Hematopoietic multipotent progenitor cell (in vitro differentiated cells): ENCODE data around the gene MPHOSPH10. TPM values are rescaled to one million over a fixed set of nuclear protein-coding genes. Genes with fewer than 3 reads are reported as not detected.
"Not testable (repeated sequence)": the region's sequence is repeated elsewhere in the genome, so short reads cannot be mapped to it uniquely, and the experiment has no call there.

ENCODE experiments used
- DNase-seq, 3 donors: peaks; one replicate each; pipeline ENCODE4 v3.0.0-alpha.2; 2011 to 2015; ENCODE audit warnings: low read depth in 2 of 3, low spot score in 2 of 3
- small RNA-seq: library from RNA; depleted of rRNA; stranded (forward); fragments of <200 nt; gene quantifications from one replicate; pipeline ENCODE3, GENCODE V24; 2012
- total RNA-seq: library from RNA; depleted of rRNA; stranded (reverse); fragments of >200 nt; gene quantifications from one replicate; pipeline ENCODE4 v1.2.3, GENCODE V29; 2012

The MPHOSPH10 gene
- total RNA-seq, 1 donor = 3.5 TPM

DNA sequence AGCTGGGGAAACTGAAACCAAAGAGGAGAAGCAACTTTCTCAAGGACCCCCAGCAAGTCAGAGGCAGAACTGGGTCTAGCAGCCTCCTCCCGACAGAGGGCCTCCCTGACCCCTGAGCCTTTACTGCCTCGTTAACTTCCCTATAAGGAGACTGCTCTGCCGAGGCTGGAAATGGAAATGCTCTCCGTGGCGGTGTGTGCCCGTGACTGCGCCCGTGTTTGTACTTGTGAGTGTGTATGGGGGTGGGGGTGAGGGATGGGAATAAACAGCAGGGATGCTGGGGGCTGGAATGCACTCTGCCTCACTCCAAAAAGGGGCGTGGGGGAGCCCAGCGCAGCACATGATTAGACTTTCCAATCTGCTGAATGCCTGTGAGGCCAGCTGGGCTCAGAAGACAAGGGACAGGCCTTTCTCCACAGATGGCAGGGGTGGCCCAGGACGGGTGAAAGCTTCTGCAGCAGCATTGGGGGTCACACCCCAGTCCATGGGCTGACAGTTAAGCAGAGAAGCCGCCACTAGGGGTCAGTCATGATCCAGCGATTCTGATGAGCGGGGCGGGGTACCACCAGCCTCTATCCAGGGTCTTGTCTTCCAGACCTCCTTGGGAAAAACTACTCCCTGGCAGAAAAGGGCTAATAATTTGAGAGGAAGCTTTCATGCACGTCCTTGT, 26.8 kb downstream of the MPHOSPH10 start:
- peak; percentile 23 to 75 (median 60) for DNase-seq

DNA sequence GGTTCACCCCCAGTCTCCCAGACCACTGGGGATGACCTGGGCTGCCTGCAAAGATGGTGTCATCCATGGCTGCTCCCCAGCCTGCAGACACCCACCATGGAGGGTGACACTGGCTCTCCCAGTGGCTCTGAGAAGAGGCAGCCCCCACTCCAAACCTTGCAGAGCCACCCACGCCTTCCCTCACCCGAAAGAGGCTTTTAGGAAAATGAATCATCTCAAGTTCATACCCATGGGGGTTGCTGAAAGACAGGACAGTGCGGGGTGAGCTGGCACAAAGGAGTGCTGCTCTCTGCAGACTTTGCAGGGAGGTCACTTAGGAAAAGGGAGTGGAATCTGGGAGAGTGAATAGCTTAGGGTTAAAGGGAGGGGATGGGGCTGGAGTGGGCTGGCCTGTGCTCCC, 36.4 kb downstream of the MPHOSPH10 start:
- no peak for DNase-seq

DNA sequence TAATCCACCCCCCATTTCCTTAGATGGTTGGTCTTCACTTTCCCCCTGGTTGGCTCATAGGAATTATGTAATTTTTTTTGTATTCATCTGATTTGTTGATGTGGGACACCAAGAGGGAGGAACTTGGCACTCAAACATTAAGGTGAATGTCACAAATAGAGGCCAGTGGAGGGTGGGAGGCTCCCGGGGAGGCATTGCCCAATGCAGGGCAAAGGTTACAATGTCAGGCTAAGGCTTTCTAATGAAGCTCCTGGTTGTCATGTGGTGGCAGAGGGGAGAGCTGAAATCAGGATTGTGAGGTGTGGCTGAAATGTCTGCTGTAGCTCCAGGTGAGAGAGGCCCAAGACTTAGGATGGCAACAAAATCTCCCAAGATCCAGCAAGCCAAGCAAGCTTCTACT, 42.7 kb downstream of the MPHOSPH10 start:
- no peak for DNase-seq

DNA sequence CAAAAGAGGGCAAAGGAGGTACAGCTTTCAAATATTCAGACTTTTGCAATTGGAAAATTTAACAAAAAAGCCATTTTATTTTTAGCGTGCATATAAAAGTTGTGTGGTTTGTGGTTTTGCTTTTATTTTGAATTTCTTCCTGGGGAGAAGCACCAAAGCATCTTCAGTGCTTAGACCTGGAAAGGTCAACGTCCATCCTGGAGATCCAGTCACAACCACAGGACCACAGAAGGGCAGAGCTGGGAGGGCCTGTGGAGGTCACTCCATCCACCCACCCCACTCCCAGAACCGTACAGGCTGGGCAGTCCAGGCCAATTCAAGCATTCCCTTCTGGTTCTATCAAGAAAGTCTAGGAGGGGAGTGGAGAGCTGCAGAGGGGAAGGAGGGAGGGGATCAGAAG, 43.8 kb downstream of the MPHOSPH10 start:
- DNase-seq = no peak

DNA sequence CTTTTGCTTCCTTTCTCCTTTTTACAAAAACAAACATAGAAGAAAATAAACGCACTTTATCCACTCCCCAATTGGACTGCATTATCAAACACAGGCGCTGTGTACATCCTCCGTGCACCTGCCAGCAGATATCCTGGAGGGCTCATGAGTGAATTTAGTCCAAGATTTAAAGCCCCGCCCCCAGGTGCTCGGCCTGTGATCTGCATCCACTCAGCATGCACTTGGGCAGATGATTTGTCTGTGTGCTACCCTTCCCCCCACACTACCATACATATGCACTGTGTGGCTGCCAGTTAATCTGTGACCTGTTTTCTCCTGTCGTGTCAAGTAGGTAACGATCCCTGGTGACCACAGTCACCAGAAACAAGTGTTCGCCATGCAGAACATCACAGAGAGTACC, 48.4 kb downstream of the MPHOSPH10 start:
- not testable (repeated sequence) for DNase-seq

DNA sequence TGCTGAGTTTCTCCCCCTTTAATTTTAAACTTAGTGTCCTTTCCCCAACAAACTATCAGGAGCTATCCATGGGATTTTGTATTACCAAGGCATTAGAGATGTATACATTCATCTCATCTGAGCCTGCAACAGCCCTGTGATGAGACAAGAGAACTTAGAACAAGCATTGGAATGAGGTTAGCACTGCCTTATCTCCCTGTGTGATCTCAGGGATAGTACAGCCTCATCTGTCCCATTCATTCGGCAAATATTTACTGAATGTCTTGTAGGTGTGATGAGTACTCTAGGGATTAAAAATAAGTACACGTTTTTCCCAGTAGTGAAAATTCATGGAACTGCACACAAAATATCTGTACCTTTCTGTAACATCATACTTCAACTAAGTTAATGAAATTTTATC, 50.9 kb downstream of the MPHOSPH10 start:
- DNase-seq = no peak

DNA sequence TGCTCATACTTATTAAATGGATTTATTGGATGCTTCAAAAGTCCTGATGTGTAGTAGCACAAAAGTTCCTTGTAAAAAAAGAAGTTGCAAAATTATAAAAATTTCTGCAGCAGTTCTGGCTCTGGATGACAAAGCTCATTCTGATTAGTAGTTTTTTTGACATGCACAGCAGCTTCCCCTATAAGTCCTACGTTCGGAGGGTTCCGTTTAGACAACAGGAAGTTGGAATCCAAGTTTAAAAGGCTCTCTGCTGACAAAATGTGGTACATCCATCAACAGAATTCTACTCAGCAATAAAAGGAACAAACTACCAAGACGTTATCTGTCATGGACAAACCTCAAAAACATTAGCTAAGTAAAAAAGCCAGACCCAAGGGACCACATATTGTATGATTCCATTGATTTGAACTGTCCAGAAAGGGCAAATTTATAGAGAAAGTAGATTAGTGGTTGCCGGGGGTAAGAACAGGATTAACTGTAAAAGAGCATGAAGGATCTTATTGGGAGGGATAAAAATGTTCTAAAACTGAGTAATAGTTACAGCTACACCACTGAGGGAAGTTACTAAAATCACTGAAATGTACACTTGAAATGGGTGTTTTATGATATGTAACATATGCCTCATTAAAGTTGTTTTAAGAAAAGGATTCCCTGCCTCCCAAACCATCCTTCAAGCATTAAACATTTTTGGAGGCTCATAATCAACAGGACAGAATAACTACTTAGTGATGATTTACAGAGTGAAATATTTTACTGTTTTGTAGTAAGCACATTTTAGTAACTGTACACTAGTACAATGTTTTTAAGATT, 53.1 kb downstream of the MPHOSPH10 start:
- peak in 1 of 3 donors; percentile 35 for DNase-seq

DNA sequence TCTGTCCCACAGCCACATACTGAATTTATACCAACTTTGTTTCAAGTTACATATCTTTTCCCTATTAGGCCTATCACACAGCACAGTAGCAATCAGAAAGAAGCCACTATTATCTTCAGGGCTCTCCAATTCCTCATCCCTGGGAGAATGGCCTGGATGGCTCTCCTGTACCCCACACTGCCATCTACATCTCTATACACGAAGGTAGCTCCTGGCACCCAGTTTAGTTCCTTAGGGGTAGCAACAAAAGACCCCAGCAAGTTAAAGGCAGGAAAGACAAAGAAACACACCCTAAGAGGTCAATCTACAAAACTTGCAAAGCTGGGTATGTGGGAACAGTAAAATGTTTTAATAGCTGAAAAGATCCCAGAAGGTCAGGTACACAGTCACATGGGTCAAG, 56.5 kb downstream of the MPHOSPH10 start:
- DNase-seq = no peak

DNA sequence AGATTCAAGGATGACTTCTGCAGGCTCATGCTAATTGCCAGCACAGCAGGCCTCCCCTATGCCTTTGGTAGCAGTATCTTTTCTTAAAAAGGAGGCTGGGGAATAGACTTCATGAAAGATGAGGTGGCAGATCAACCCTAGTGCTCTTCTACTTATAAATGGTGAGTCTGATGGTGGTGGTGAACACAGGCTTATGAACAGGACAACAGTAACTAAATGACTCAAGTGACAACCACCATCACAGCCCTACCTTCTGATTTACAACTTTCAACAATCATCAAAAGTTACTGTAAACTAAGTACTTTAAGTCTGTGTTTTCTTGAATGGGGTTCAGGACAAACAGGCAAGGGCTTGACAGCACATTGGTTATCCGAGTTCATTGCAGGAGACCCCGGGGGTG, 57.2 kb downstream of the MPHOSPH10 start:
- DNase-seq = no peak

DNA sequence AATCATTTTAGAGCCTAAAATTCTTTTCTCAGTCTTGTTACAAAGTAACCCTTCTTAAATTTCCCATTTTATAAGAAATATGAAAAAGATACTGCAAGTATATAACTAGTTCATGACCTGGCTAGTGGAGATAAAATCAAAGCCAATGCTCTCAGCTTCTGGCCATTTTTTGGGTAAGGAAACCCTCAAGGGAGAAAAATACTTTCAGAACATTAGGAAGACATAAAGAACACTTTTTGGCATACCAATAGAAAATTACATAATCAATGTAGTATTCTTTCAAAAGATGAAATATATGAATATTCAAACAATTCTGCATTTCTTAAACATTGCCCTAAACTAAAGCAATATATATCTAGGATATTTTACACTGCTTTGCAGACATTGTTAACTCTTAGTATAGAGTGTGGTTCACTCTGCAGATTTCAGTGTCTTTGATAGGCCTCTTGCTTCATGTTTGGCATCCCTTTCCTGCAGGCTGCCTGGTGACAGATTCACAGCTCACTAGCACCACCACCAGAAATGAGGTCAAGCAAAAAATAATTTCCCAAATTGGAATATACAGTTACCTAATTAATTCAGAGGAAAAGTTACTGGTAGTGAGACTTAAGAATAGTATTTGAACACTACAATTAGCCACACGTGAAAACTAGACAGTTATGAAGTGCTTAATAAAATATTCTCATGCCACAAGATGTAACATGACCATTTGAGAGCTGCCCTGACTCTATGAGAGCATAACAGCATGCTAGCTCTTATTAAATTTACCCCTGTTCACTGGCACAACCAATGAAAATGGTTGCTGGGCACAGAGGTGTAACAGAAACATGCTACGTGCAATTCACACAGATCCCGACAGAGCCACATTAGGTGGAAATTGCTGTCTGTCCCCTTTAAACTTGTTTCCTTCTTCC, 60.5 kb downstream of the MPHOSPH10 start:
- peak in 1 of 3 donors; percentile 25 for DNase-seq

DNA sequence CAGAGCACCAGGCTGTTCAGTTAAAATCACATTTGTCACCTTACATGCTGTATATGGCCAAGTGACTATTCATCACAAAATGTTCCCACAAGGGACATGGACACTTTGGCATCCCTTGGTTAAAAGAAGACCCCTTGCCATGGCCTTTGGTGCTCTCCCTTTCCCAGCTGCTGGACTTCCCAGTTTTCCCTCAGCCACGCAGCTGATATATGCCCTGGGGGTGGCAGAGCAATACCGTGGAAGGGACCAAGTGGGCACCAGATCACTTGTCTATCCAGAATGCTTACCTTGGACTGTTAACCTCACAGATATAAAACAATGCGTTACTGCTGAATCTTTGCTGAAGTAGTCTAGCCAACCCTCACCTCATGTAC, 61.1 kb downstream of the MPHOSPH10 start:
- DNase-seq = no peak

Small RNAs within 50 kb of the gene (small RNA-seq; reads per million reads assigned to genes)
- not detected for gene AC007881.1

Other genes starting within 250 kb of the MPHOSPH10 start
- gene VAX2, start 230.1 kb upstream of the MPHOSPH10 start, total RNA-seq = not detected
- gene ATP6V1B1, start 194.7 kb upstream of the MPHOSPH10 start, total RNA-seq = not detected
- 1.9 TPM for gene ANKRD53, start 152.0 kb upstream of the MPHOSPH10 start, total RNA-seq
- gene TEX261, start 135.8 kb upstream of the MPHOSPH10 start, total RNA-seq = 18.9 TPM
- gene NAGK, start 62.0 kb upstream of the MPHOSPH10 start, total RNA-seq = 58.7 TPM
- gene MCEE, start 405 bp upstream of the MPHOSPH10 start, total RNA-seq = 8.6 TPM
- 2.4 TPM for gene PAIP2B, start 96.5 kb downstream of the MPHOSPH10 start, total RNA-seq
- 83.7 TPM for gene ZNF638, start 201.1 kb downstream of the MPHOSPH10 start, total RNA-seq